GM23338 (cell line): ENCODE data around the gene CFAP410. TPM values are rescaled to one million over a fixed set of nuclear protein-coding genes. Genes with fewer than 3 reads are reported as not detected.

Experiments used
- ATAC-seq: fragments of 200-7000 bp; cut with Tn5 transposase; 3 replicates; pipeline ENCODE4 v1.9.1; 2020
- DNase-seq: peaks from one replicate; pipeline ENCODE4 v3.0.0-alpha.2; 2015; ENCODE audit warnings: low spot score
- H2AFZ ChIP-seq: fragments of 200-600 bp; sonication (generic); 2 replicates; pipeline ENCODE4 v1.8.0; 2016; ENCODE audit warnings: antibody characterized with exemption, mild to moderate bottlenecking, moderate library complexity
- H3F3A ChIP-seq: fragments of 200-600 bp; sonication (generic); replicated peaks from 2 replicates; pipeline ENCODE4 v1.8.0; 2017; ENCODE audit warnings: antibody characterized with exemption, mixed run types, low read depth
- H3K27ac ChIP-seq: fragments of 200-600 bp; sonication (generic); 2 replicates; pipeline ENCODE4 v1.6.1; 2016; ENCODE audit warnings: low read depth
- H3K27me3 ChIP-seq: fragments of 200-600 bp; sonication (generic); 2 replicates; pipeline ENCODE4 v1.8.0; 2016; ENCODE audit warnings: mild to moderate bottlenecking, mixed run types, moderate library complexity; ENCODE audit not compliant: insufficient read depth
- H3K36me3 ChIP-seq: fragments of 200-600 bp; sonication (generic); 2 replicates; pipeline ENCODE4 v1.8.0; 2016; ENCODE audit warnings: mild to moderate bottlenecking; ENCODE audit not compliant: insufficient read depth
- H3K4me1 ChIP-seq: fragments of 200-600 bp; sonication (generic); 2 replicates; pipeline ENCODE4 v1.8.0; 2016; ENCODE audit warnings: mild to moderate bottlenecking, moderate library complexity; ENCODE audit not compliant: insufficient read depth
- H3K4me2 ChIP-seq: fragments of 200-600 bp; sonication (generic); 2 replicates; pipeline ENCODE4 v1.7.1; 2017; ENCODE audit warnings: mixed run types
- H3K4me3 ChIP-seq: fragments of 200-600 bp; sonication (generic); 2 replicates; pipeline ENCODE4 v1.6.1; 2016; ENCODE audit warnings: mixed run types
- H3K79me2 ChIP-seq: fragments of 200-600 bp; sonication (generic); replicated peaks from 2 replicates; pipeline ENCODE4 v1.8.0; 2017; ENCODE audit warnings: mild to moderate bottlenecking; ENCODE audit not compliant: insufficient read depth
- H3K9me2 ChIP-seq: fragments of 200-600 bp; sonication (generic); 2 replicates; pipeline ENCODE4 v1.8.0; 2017; ENCODE audit not compliant: insufficient read depth
- H4K20me1 ChIP-seq: fragments of 200-600 bp; sonication (generic); replicated peaks from 2 replicates; pipeline ENCODE4 v1.8.0; 2017; ENCODE audit warnings: mild to moderate bottlenecking; ENCODE audit not compliant: insufficient read depth
- H3K27ac Mint-ChIP-seq: 2 replicates; pipeline ENCODE4 v1.8.0; 2020; ENCODE audit warnings: inconsistent platforms, mild to moderate bottlenecking, moderate library complexity, mixed read lengths
- H3K27me3 Mint-ChIP-seq: 3 replicates; pipeline ENCODE4 v1.8.0; 2022; ENCODE audit warnings: low read depth, mild to moderate bottlenecking, moderate library complexity, mixed read lengths, inconsistent platforms; ENCODE audit not compliant: insufficient read depth, poor library complexity
- H3K36me3 Mint-ChIP-seq: 3 replicates; pipeline ENCODE4 v1.8.0; 2021; ENCODE audit warnings: low read depth, mild to moderate bottlenecking, inconsistent platforms, moderate library complexity, mixed read lengths
- H3K4me1 Mint-ChIP-seq: 3 replicates; pipeline ENCODE4 v1.8.0; 2020; ENCODE audit warnings: mild to moderate bottlenecking, inconsistent platforms, mixed read lengths
- H3K4me3 Mint-ChIP-seq: 3 replicates; pipeline ENCODE4 v1.8.0; 2021; ENCODE audit warnings: moderate library complexity, mild to moderate bottlenecking, inconsistent platforms, mixed read lengths
- H3K9me3 Mint-ChIP-seq: 3 replicates; pipeline ENCODE4 v1.8.0; 2020; ENCODE audit warnings: moderate library complexity, mild to moderate bottlenecking, inconsistent platforms, mixed read lengths
- CREB1 ChIP-seq: fragments of 250-450 bp; sonication (Bioruptor Pico); IDR thresholded peaks from 2 replicates; pipeline ENCODE4 v1.5.0; 2020; ENCODE audit warnings: low read depth, mild to moderate bottlenecking, moderate library complexity
- ETS1 ChIP-seq: IDR thresholded peaks from 2 replicates; pipeline ENCODE4 v1.6.1; 2016; ENCODE audit warnings: antibody characterized with exemption
- EZH2 ChIP-seq: fragments of 200-600 bp; sonication (generic); IDR thresholded peaks from one replicate; pipeline ENCODE4 v1.8.0; 2017; ENCODE audit warnings: antibody characterized with exemption, mild to moderate bottlenecking, low read depth; ENCODE audit not compliant: unreplicated experiment
- EZH2phosphoT487 ChIP-seq: fragments of 200-600 bp; sonication (generic); IDR thresholded peaks from one replicate; pipeline ENCODE4 v1.8.1; 2018; ENCODE audit warnings: antibody characterized with exemption; ENCODE audit not compliant: unreplicated experiment
- JUNB ChIP-seq: IDR thresholded peaks from one replicate; pipeline ENCODE4 v1.6.1; 2016; ENCODE audit warnings: antibody characterized with exemption; ENCODE audit not compliant: unreplicated experiment
- NANOG ChIP-seq: IDR thresholded peaks from 2 replicates; pipeline ENCODE4 v1.6.1; 2016; ENCODE audit warnings: antibody characterized with exemption, borderline replicate concordance
- POLR2AphosphoS5 ChIP-seq: IDR thresholded peaks from 2 replicates; pipeline ENCODE4 v1.6.1; 2016; ENCODE audit warnings: antibody characterized with exemption, low read depth
- STAT1 ChIP-seq: IDR thresholded peaks from one replicate; pipeline ENCODE4 v1.6.1; 2016; ENCODE audit warnings: antibody characterized with exemption; ENCODE audit not compliant: unreplicated experiment
- ZNF114 ChIP-seq: fragments of 250-450 bp; sonication (Bioruptor Pico); IDR thresholded peaks from 2 replicates; pipeline ENCODE4 v1.5.0; 2020; ENCODE audit warnings: mild to moderate bottlenecking, moderate library complexity
- ZNF331 ChIP-seq: fragments of 250-450 bp; sonication (Bioruptor Pico); IDR thresholded peaks from 2 replicates; pipeline ENCODE4 v1.5.0; 2020; ENCODE audit warnings: low read depth, mild to moderate bottlenecking, moderate library complexity
- ZNF462 ChIP-seq: fragments of 250-450 bp; sonication (Bioruptor Pico); IDR thresholded peaks from 2 replicates; pipeline ENCODE4 v1.5.0; 2020; ENCODE audit warnings: mild to moderate bottlenecking, moderate library complexity
- polyA plus RNA-seq: library from polyadenylated mRNA; unstranded; fragments of >200 nt; fragmentation: Nextera tagmentation; extraction: Ambion mirVana; gene quantifications from 2 replicates; pipeline ENCODE4 v1.2.1, GENCODE V29; 2016
- total RNA-seq: library from RNA; depleted of rRNA; stranded (reverse); fragments of >200 nt; shearing (Covaris generic); gene quantifications from 2 replicates; pipeline ENCODE4 v1.2.3, GENCODE V29; 2014
- TF ChIP-seq, protein P1 (sequence below): IDR thresholded peaks from one replicate; pipeline ENCODE4 v1.6.1; 2018; ENCODE audit warnings: antibody characterized with exemption; ENCODE audit not compliant: unreplicated experiment
- TF ChIP-seq, protein P2 (sequence below), 2 experiments: fragments of 200-600 bp in 1 of 2; sonication (generic) in 1 of 2; conservative IDR thresholded peaks; 2 replicates each; pipeline versions ENCODE4 v1.5.1 to v1.6.1; 2016 to 2017; ENCODE audit warnings: antibody characterized with exemption in 2 of 2, low read depth in 2 of 2, mild to moderate bottlenecking in 2 of 2, moderate library complexity in 1 of 2

CFAP410 gene
- total and polyA plus RNA-seq, 2 experiments from 2014 or later: 11.0 to 24.0 TPM

DNA sequence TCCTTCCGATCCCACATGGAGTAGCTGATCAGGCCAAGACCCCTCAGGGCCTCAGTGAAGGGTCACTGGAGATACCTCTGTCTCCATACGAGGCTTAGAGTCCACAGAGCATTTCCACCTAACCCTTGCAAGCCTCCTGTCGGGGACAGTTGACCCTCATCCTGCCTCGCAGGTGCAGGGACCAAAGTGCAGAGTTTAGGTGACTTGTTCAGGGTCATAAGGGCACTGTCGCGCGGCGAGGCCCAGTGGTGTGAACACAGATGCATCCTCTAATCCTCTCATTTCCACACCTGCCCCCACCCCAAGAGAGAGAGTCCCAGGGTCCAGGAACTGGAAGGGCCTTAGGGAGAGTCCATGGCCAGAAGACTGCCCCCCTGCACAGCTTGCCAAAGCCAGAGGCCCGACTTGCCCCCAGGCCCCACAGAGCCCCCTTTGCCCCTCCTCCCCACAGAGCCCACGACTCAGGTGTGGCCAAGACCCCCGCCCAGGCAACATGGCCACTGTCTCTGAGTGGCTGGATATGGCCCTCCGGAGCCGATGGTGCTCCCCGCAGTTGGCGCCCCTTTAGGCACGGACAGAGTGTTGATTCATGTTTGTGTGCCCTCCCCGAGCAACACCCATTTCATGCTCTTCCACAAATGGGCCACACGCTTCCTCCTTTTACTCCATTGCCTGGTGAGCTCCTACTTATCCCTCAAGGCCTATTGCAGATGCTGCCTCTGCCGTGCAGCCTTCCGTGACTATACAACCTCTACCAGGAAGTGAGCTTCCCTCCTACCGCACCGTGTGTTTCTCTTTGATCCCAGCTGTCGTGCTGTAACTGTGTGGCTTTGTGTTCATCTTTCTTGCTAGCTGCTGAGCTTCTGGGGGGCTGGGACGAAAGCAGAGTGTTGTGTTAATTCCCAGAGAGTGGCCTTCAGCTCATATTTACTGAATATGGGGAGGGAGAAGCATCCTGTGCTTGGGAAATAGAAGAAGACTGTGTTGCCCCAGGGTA is 15.9 kb upstream of the CFAP410 start:
- no peak for DNase-seq
- peaks cover 24% of the 10 kb centered on the region for H3K27me3 Mint-ChIP-seq
- TF ChIP-seq ZNF331 (no peak), EZH2 (no peak), STAT1 (no peak), ZNF462 (no peak), JUNB (no peak), ETS1 (no peak), NANOG (no peak), POLR2AphosphoS5 (no peak), ZNF114 (CRISPR knock-in tag) (no peak), EZH2phosphoT487 (no peak), CREB1 (no peak)
- TF ChIP-seq, protein P1, sequence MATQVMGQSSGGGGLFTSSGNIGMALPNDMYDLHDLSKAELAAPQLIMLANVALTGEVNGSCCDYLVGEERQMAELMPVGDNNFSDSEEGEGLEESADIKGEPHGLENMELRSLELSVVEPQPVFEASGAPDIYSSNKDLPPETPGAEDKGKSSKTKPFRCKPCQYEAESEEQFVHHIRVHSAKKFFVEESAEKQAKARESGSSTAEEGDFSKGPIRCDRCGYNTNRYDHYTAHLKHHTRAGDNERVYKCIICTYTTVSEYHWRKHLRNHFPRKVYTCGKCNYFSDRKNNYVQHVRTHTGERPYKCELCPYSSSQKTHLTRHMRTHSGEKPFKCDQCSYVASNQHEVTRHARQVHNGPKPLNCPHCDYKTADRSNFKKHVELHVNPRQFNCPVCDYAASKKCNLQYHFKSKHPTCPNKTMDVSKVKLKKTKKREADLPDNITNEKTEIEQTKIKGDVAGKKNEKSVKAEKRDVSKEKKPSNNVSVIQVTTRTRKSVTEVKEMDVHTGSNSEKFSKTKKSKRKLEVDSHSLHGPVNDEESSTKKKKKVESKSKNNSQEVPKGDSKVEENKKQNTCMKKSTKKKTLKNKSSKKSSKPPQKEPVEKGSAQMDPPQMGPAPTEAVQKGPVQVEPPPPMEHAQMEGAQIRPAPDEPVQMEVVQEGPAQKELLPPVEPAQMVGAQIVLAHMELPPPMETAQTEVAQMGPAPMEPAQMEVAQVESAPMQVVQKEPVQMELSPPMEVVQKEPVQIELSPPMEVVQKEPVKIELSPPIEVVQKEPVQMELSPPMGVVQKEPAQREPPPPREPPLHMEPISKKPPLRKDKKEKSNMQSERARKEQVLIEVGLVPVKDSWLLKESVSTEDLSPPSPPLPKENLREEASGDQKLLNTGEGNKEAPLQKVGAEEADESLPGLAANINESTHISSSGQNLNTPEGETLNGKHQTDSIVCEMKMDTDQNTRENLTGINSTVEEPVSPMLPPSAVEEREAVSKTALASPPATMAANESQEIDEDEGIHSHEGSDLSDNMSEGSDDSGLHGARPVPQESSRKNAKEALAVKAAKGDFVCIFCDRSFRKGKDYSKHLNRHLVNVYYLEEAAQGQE: no peak
- TF ChIP-seq, protein P2, sequence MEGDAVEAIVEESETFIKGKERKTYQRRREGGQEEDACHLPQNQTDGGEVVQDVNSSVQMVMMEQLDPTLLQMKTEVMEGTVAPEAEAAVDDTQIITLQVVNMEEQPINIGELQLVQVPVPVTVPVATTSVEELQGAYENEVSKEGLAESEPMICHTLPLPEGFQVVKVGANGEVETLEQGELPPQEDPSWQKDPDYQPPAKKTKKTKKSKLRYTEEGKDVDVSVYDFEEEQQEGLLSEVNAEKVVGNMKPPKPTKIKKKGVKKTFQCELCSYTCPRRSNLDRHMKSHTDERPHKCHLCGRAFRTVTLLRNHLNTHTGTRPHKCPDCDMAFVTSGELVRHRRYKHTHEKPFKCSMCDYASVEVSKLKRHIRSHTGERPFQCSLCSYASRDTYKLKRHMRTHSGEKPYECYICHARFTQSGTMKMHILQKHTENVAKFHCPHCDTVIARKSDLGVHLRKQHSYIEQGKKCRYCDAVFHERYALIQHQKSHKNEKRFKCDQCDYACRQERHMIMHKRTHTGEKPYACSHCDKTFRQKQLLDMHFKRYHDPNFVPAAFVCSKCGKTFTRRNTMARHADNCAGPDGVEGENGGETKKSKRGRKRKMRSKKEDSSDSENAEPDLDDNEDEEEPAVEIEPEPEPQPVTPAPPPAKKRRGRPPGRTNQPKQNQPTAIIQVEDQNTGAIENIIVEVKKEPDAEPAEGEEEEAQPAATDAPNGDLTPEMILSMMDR (conservative IDR thresholded peaks at IDR 0.05; ENCODE audit: low read depth in 2 of 2): no peak

More for the DNA sequence above, 15.9 kb upstream of the CFAP410 start:
- Mint-ChIP-seq H3K36me3 (no peaks in the 10 kb centered on the region), H3K9me3 (no peaks in the 10 kb centered on the region; the same call in 2 of the 3 replicates), H3K27ac (no peak overlapping the region), H3K4me3 (no peak overlapping the region), H3K4me1 (no peaks in the 10 kb centered on the region)
- Histone ChIP-seq H3K4me1 (no peaks in the 10 kb centered on the region; the same call in 1 of the 2 replicates), H4K20me1 (no peaks in the 10 kb centered on the region), H3K4me2 (no peak overlapping the region), H3K27ac (no peak overlapping the region), H3K4me3 (no peak overlapping the region), H3K27me3 (peaks cover 18% of the 10 kb centered on the region), H3K36me3 (no peaks in the 10 kb centered on the region), H3K79me2 (no peaks in the 10 kb centered on the region), H3K9me2 (peaks cover 3% of the 10 kb centered on the region; the same call in 1 of the 2 replicates), H3F3A (no peaks in the 10 kb centered on the region), H2AFZ (no peak overlapping the region)
- no peak for ATAC-seq
